ENCODE results near the gene FNTB.

DNA sequence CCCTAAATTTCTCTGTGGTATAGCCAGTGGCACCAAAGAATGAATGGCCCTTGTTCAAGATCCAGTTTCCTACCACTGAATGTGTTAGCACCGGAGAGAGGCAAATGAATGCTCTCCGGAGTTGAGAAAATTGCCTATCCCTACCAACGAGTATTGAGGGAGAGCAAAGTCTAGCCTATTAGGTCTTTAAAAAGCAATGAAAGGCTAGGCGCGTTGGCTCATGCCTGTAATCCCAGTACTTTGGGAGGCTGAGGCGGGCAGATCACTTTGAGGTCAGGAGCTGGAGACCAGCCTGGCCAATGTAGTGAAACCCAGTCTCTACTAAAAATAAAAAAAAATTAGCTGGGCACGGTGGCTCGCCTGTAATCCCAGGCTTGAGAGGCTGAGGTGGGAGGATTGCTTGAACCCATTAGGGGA lies 13.7 kb upstream of the FNTB start:
- TF ChIP-seq KLF12 (CRISPR knock-in tag; IDR thresholded peaks at IDR 0.05; ENCODE audit: borderline replicate concordance) (no peak), TRIM24 (CRISPR knock-in tag; IDR thresholded peaks at IDR 0.05) (no peak), ISL2 (CRISPR knock-in tag; IDR thresholded peaks at IDR 0.05) (no peak), RAD21 (CRISPR knock-in tag; IDR thresholded peaks at IDR 0.05) (no peak), POLR2AphosphoS5 (IDR thresholded peaks at IDR 0.05; ENCODE audit: low read depth, low read length) (no peak), RFX1 (IDR thresholded peaks at IDR 0.05) (no peak)
- TF ChIP-seq, protein P1, sequence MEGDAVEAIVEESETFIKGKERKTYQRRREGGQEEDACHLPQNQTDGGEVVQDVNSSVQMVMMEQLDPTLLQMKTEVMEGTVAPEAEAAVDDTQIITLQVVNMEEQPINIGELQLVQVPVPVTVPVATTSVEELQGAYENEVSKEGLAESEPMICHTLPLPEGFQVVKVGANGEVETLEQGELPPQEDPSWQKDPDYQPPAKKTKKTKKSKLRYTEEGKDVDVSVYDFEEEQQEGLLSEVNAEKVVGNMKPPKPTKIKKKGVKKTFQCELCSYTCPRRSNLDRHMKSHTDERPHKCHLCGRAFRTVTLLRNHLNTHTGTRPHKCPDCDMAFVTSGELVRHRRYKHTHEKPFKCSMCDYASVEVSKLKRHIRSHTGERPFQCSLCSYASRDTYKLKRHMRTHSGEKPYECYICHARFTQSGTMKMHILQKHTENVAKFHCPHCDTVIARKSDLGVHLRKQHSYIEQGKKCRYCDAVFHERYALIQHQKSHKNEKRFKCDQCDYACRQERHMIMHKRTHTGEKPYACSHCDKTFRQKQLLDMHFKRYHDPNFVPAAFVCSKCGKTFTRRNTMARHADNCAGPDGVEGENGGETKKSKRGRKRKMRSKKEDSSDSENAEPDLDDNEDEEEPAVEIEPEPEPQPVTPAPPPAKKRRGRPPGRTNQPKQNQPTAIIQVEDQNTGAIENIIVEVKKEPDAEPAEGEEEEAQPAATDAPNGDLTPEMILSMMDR (CRISPR knock-in tag; IDR thresholded peaks at IDR 0.05), result no peak
